Prostate gland (tissue), 2 donors: ENCODE measurements around the gene CTIF.

ENCODE experiments used
- CTCF ChIP-seq, 4 experiments: fragments of 200-600 bp in 2 of 4; fragments of 450-650 bp in 2 of 4; sonication (generic) in 2 of 4; IDR thresholded peaks; 1 replicate in 3 of 4; 2 replicates in 1 of 4; pipeline ENCODE4 v1.5.1; 2016 to 2019; ENCODE audit warnings: antibody characterized with exemption in 4 of 4, mild to moderate bottlenecking in 2 of 4, moderate library complexity in 2 of 4
- POLR2A ChIP-seq: fragments of 450-650 bp; IDR thresholded peaks from one replicate; pipeline ENCODE4 v1.6.1; 2016; ENCODE audit warnings: antibody characterized with exemption, mild to moderate bottlenecking

- TF ChIP-seq CTCF (IDR thresholded peaks at IDR 0.05), result no peak
- TF ChIP-seq POLR2A, result no peak
Observed at GRCh38 chr18:48534364-48534763, 4.5 kb upstream of the CTIF start.
